Ovary (tissue), 9 donors: Measurements from ENCODE around the gene PPFIBP2. TPM values are rescaled to one million over a fixed set of nuclear protein-coding genes. Genes with fewer than 3 reads are reported as not detected.

Experiments used
- DNase-seq, 5 donors: peaks; one replicate each; pipeline ENCODE4 v3.0.0-alpha.2; 2019 to 2020
- H3K27ac ChIP-seq, 2 donors: fragments of 200-600 bp; one replicate each; pipeline versions ENCODE4 v1.5.1 to v1.8.0; 2019 to 2022
- H3K27me3 ChIP-seq: fragments of 200-600 bp; one replicate; pipeline ENCODE4 v1.8.0; 2022
- H3K36me3 ChIP-seq: fragments of 200-600 bp; sonication (generic); one replicate; pipeline ENCODE4 v1.5.1; 2019
- H3K4me1 ChIP-seq: one replicate; pipeline ENCODE4 v1.8.1; 2013; ENCODE audit warnings: mild to moderate bottlenecking, moderate library complexity; ENCODE audit not compliant: insufficient read depth
- H3K4me3 ChIP-seq: fragments of 200-600 bp; sonication (generic); one replicate; pipeline ENCODE4 v1.5.1; 2017
- H3K9me3 ChIP-seq, 2 donors: fragments of 200-600 bp in 1 of 2; sonication (generic) in 1 of 2; one replicate each; pipeline versions ENCODE4 v1.5.1 to v1.8.1; 2013 to 2019; ENCODE audit warnings: mild to moderate bottlenecking in 1 of 2, moderate library complexity in 1 of 2
- CTCF ChIP-seq, 3 donors: fragments of 450-650 bp in 2 of 3; fragments of 200-600 bp in 1 of 3; IDR thresholded peaks; one replicate each; pipeline versions ENCODE4 v1.5.1 to v1.8.0; 2016 to 2022; ENCODE audit warnings: antibody characterized with exemption in 3 of 3, mild to moderate bottlenecking in 1 of 3
- EP300 ChIP-seq: sonication (generic); formaldehyde crosslinking; IDR thresholded peaks from one replicate; pipeline ENCODE4 v1.6.1; 2017; ENCODE audit warnings: antibody characterized with exemption
- POLR2A ChIP-seq: fragments of 450-650 bp; IDR thresholded peaks from one replicate; pipeline ENCODE4 v1.6.1; 2017; ENCODE audit warnings: antibody characterized with exemption, mild to moderate bottlenecking, moderate library complexity
- WGBS, 3 donors: extraction: QIAGEN DNeasy Blood & Tissue Kit in 1 of 3; methylation state at CpG; one replicate each; pipeline versions ENCODE4 v1.1.5 to v1.1.7; 2013 to 2017; 5-methylcytosine and 5-hydroxymethylcytosine counted together
- intact Hi-C, 4 donors: fragments of 100-400 bp; cut with DNase I; formaldehyde crosslinking; loops; one replicate each; pipeline versions ENCODE4 v1.11.0 to v1.15.1; 2022 to 2023
- polyA plus RNA-seq, 2 donors: library from polyadenylated mRNA; stranded (reverse); fragments of 200-250 nt in 1 of 2; fragments of 350-450 nt in 1 of 2; fragmentation: Illumina TruSeq in 1 of 2; extraction: RNeasy Lipid Tissue Mini Kit (QIAGEN cat#74804) in 1 of 2; gene quantifications; one replicate each; pipeline ENCODE4 v1.2.3, GENCODE V29; 2013 to 2014
- total RNA-seq, 7 donors: library from RNA; depleted of rRNA in 2 of 7; stranded (reverse); fragments of >200 nt in 2 of 7; fragmentation: NEBNext Ultra II Directional in 3 of 7; extraction: Animal tissue kit (Norgen Biotek cat#: 25700) in 3 of 7; gene quantifications; one replicate each; pipeline versions ENCODE4 v1.1.0 to v1.2.4, GENCODE V29; 2016 to 2023
- donor health status: DM: no; HTN: no; CAD: no; lungs with moderate emphysema.
- donor health status: DM: no; HTN: no; CAD: no.
- donor health status: Bipolar disorder and iron deficiency.
- donor health status: DM: yes; HTN: yes; CAD: no.
- donor health status: DM: no; HTN: no; CAD: no.
- donor health status: DM: yes; HTN: yes; CAD: no.

PPFIBP2 gene
- total and polyA plus RNA-seq, 9 donors, result 9.6 to 36.2 (median 20.7) TPM

- no peaks in the 10 kb centered on the region for H3K4me1 ChIP-seq
- H3K36me3 ChIP-seq, result no peaks in the 10 kb centered on the region
- no peak overlapping the region for H3K4me3 ChIP-seq
- WGBS, 3 donors, result 95 to 100% (median 98%) methylated on average over 1 of the region's 1 CpG
- H3K27ac ChIP-seq, result no peak overlapping the region
- H3K9me3 ChIP-seq, result no peaks in the 10 kb centered on the region
- DNase-seq, result no peak
- no peaks in the 10 kb centered on the region for H3K27me3 ChIP-seq
- intact Hi-C loops, result no loop called here
- TF ChIP-seq EP300 (no peak), POLR2A (no peak), CTCF (IDR thresholded peaks at IDR 0.05) (no peak)
These were observed 14.7 kb upstream of the PPFIBP2 start for GRCh38 chr11:7499081-7499480.

DNA sequence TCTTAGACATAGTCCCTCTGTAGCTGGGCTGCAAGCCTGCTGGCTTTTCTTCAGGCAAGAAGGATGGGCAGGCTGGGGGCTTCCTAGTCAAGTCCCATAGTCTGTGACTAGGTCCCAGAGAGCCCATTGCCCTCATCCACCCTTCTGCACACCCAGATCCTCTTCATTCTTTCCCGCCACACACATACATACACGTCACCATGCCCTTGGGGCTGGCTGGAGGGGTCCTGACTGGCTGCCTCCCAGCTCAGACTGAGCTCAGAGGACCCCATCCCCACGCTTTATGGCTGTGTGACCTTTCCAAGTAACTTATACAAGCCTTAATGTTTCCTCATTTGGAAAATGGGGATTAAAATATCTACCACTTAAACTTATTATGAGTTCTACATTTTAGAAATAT, 13.5 kb upstream of the PPFIBP2 start:
- H3K9me3 ChIP-seq, result no peaks in the 10 kb centered on the region
- no peaks in the 10 kb centered on the region for H3K4me1 ChIP-seq
- DNase-seq, result no peak
- H3K27ac ChIP-seq, result no peak overlapping the region
- intact Hi-C loops, result no loop called here
- H3K36me3 ChIP-seq, result no peaks in the 10 kb centered on the region
- H3K4me3 ChIP-seq, result no peak overlapping the region
- WGBS, 3 donors, result 96 to 97% (median 96%) methylated on average over 3 of the region's 3 CpGs
- TF ChIP-seq POLR2A (no peak), CTCF (IDR thresholded peaks at IDR 0.05) (no peak), EP300 (no peak)
- no peaks in the 10 kb centered on the region for H3K27me3 ChIP-seq

- no peak overlapping the region for H3K4me3 ChIP-seq
- H3K27me3 ChIP-seq, result no peaks in the 10 kb centered on the region
- no peaks in the 10 kb centered on the region for H3K36me3 ChIP-seq
- TF ChIP-seq POLR2A (no peak), EP300 (no peak), CTCF (IDR thresholded peaks at IDR 0.05) (no peak)
- 90 to 100% (median 90%) methylated on average over 3 of the region's 3 CpGs for WGBS, 3 donors
- no peak for DNase-seq
- H3K27ac ChIP-seq, result no peak overlapping the region
- intact Hi-C loops, result no loop called here
- no peaks in the 10 kb centered on the region for H3K9me3 ChIP-seq
- no peaks in the 10 kb centered on the region for H3K4me1 ChIP-seq
These were observed 12.5 kb upstream of the PPFIBP2 start for GRCh38 chr11:7501251-7501650.

GRCh38 chr11:7501894-7502293, 11.9 kb upstream of the PPFIBP2 start:
- H3K36me3 ChIP-seq, result no peaks in the 10 kb centered on the region
- H3K27me3 ChIP-seq, result no peaks in the 10 kb centered on the region
- 86 to 90% (median 88%) methylated on average over 4 of the region's 4 CpGs for WGBS, 3 donors
- no peaks in the 10 kb centered on the region for H3K9me3 ChIP-seq
- no peak overlapping the region for H3K4me3 ChIP-seq
- no peak for TF ChIP-seq EP300
- no peak for TF ChIP-seq POLR2A
- no peak for TF ChIP-seq CTCF (IDR thresholded peaks at IDR 0.05)
- intact Hi-C loops, result no loop called here
- H3K4me1 ChIP-seq, result no peaks in the 10 kb centered on the region
- H3K27ac ChIP-seq, result no peak overlapping the region
- no peak for DNase-seq

- no peaks in the 10 kb centered on the region for H3K27me3 ChIP-seq
- TF ChIP-seq CTCF (IDR thresholded peaks at IDR 0.05), result no peak
- TF ChIP-seq EP300, result no peak
- TF ChIP-seq POLR2A, result no peak
- H3K27ac ChIP-seq, result no peak overlapping the region
- H3K4me1 ChIP-seq, result peaks cover 1% of the 10 kb centered on the region
- no peak for DNase-seq
- H3K36me3 ChIP-seq, result no peaks in the 10 kb centered on the region
- intact Hi-C loops, result no loop called here
- no peaks in the 10 kb centered on the region for H3K9me3 ChIP-seq
- H3K4me3 ChIP-seq, result no peak overlapping the region
- 90 to 98% (median 93%) methylated on average over 3 of the region's 3 CpGs for WGBS, 3 donors
These were observed 7.6 kb upstream of the PPFIBP2 start for GRCh38 chr11:7506243-7506642.
